ENCODE results near the gene TBC1D4.

TBC1D4 gene

GRCh38 chr13:75360170-75360569 is 121.8 kb downstream of the TBC1D4 start:
- no peak for DNase-seq

DNA sequence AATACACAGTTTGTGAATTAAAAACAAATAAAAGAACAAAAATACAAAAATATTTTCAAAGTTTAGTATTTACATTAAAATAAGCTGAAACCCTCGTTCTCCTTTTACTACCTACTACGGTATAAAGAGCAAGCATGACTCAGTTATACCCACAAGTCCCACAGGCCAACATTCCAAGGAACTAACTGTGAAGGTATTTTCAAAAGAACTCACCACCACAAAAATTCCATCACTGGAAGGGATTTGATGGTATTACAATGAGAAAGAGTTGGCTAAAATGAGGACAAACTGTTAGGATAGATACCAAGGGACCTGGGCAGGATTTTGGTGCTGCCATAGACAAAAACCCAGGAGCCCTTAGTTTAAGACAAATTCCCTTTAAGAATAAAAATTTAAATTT is 122.7 kb downstream of the TBC1D4 start:
- H3K36me3 ChIP-seq, result no peaks in the 10 kb centered on the region
- no peak for TF ChIP-seq CTCF (IDR thresholded peaks at IDR 0.05; ENCODE audit: low read depth, low read length)
- DNase-seq, result no peak
- H3K27ac ChIP-seq, result no peak overlapping the region
- no peaks in the 10 kb centered on the region for H3K9me3 ChIP-seq (ENCODE audit: severe bottlenecking)
- H3K27me3 ChIP-seq (ENCODE audit: insufficient read depth, low read depth, severe bottlenecking), result no peaks in the 10 kb centered on the region
- no peak overlapping the region for H3K4me3 ChIP-seq (ENCODE audit: low read depth, low read length)

More at GRCh38 chr13:75360170-75360569, 121.8 kb downstream of the TBC1D4 start:
- H3K4me3 ChIP-seq (ENCODE audit: low read depth, low read length), result no peak overlapping the region
- no peaks in the 10 kb centered on the region for H3K36me3 ChIP-seq
- TF ChIP-seq CTCF (IDR thresholded peaks at IDR 0.05; ENCODE audit: low read depth, low read length), result no peak
- H3K9me3 ChIP-seq (ENCODE audit: severe bottlenecking), result no peaks in the 10 kb centered on the region
- H3K27me3 ChIP-seq (ENCODE audit: insufficient read depth, low read depth, severe bottlenecking), result no peaks in the 10 kb centered on the region
- H3K27ac ChIP-seq, result no peak overlapping the region

- H3K36me3 ChIP-seq, result no peaks in the 10 kb centered on the region
- no peaks in the 10 kb centered on the region for H3K27me3 ChIP-seq (ENCODE audit: insufficient read depth, low read depth, severe bottlenecking)
- TF ChIP-seq CTCF (IDR thresholded peaks at IDR 0.05; ENCODE audit: low read depth, low read length), result peak; percentile 51; the same call in 1 of the 2 replicates
- H3K27ac ChIP-seq, result no peak overlapping the region
- no peaks in the 10 kb centered on the region for H3K9me3 ChIP-seq (ENCODE audit: severe bottlenecking)
- peak; percentile 26 for DNase-seq
- no peak overlapping the region for H3K4me3 ChIP-seq (ENCODE audit: low read depth, low read length)
These were observed 124.2 kb downstream of the TBC1D4 start for GRCh38 chr13:75357576-75358289.

DNA sequence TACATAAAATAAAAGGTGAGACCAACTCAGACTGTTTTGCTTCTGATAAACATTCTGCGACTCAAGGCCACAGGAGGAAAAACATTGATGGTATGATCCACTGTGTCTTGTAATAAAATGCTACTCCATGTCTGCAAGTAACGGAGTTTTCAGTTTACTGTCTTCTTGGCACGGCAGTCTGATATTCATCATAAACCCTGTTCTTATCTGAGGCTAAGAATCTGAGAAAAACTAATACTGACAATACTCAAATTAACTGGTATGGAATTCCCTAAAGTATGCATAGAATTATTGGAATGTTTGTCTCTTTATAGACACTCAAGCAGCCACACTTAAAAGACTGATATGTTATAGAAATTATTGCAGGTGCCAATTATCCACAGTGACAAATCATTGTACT is 125.5 kb downstream of the TBC1D4 start:
- no peak overlapping the region for H3K4me3 ChIP-seq (ENCODE audit: low read depth, low read length)
- no peaks in the 10 kb centered on the region for H3K36me3 ChIP-seq
- no peak for DNase-seq
- H3K27ac ChIP-seq, result no peak overlapping the region
- no peaks in the 10 kb centered on the region for H3K27me3 ChIP-seq (ENCODE audit: insufficient read depth, low read depth, severe bottlenecking)
- no peak for TF ChIP-seq CTCF (IDR thresholded peaks at IDR 0.05; ENCODE audit: low read depth, low read length)
- H3K9me3 ChIP-seq (ENCODE audit: severe bottlenecking), result no peaks in the 10 kb centered on the region

DNA sequence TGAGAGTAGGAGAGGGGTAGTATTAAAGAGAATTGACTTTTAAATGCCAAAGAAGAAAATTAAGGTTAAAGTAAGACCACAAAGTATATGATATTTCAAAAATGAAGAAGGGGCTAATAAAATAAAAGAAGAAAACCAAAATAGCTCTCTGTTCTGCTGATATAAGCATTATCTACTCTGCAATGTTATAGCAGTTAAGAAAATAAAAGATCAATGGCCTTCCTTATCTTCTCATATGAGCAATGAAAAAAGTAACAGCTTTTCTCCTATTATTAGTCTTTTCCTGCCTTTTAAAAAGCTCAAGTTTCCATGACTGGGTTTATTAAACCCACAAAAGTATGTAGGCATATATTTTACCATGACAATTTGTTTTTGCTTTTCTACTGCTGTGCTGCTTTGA is 126.4 kb downstream of the TBC1D4 start:
- no peak for DNase-seq
- Histone ChIP-seq H3K9me3 (ENCODE audit: severe bottlenecking) (no peaks in the 10 kb centered on the region), H3K36me3 (no peaks in the 10 kb centered on the region), H3K27ac (no peak overlapping the region), H3K27me3 (ENCODE audit: insufficient read depth, low read depth, severe bottlenecking) (no peaks in the 10 kb centered on the region), H3K4me3 (ENCODE audit: low read depth, low read length) (no peak overlapping the region)
- TF ChIP-seq CTCF (IDR thresholded peaks at IDR 0.05; ENCODE audit: low read depth, low read length), result no peak

DNA sequence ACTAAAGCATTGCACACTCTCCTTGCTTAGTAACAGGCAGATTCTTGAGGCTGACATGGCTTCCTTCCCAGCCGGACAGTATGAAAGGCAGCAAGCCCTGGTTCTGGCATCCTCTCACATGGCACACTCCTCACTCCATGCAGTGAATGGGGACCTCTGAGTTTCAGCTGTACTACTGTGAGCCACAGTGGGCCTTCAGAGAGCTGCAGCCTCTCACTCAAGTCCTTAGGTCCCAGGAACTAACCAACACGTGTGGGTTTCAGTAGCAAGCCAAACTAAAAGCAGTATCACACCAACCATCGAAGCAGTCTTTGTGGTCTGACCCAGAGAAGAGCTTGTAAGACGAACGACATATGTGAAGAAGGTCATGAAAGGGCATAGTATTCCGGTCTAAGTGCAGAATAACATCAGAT is 128.2 kb downstream of the TBC1D4 start:
- H3K9me3 ChIP-seq (ENCODE audit: severe bottlenecking), result no peaks in the 10 kb centered on the region
- no peaks in the 10 kb centered on the region for H3K27me3 ChIP-seq (ENCODE audit: insufficient read depth, low read depth, severe bottlenecking)
- no peak overlapping the region for H3K4me3 ChIP-seq (ENCODE audit: low read depth, low read length)
- H3K36me3 ChIP-seq, result no peaks in the 10 kb centered on the region
- TF ChIP-seq CTCF (IDR thresholded peaks at IDR 0.05; ENCODE audit: low read depth, low read length), result no peak
- no peak overlapping the region for H3K27ac ChIP-seq
- no peak for DNase-seq

Measured in WERI-Rb-1 (cell line).